NCI-H2227 (cell line): ENCODE data around the gene ARSJ.

Source experiments
- DNase-seq: peaks from one replicate; lab custom pipeline; 2025; ENCODE audit not compliant: unreplicated experiment; lab: John Stamatoyannopoulos, UW

The ARSJ gene

DNA sequence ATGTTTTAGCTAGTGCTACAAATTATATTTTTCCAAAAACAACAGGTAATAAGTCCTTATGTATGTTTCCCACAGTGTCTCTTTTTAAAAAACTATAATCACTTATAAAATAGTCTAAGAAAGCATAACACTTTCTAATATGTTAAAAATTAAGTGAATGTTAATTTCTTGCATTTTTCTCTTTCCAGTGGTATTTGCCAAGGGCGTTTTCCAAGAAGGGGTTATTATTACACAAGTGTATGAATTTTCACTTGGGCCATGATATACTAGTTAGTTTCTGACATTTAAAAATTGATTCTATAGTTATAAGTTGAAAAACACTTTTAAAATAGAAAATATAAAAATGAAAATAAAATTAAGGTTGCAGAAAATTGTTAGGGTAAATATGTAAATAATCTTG, 74.6 kb downstream of the ARSJ start:
- no peak for DNase-seq

DNA sequence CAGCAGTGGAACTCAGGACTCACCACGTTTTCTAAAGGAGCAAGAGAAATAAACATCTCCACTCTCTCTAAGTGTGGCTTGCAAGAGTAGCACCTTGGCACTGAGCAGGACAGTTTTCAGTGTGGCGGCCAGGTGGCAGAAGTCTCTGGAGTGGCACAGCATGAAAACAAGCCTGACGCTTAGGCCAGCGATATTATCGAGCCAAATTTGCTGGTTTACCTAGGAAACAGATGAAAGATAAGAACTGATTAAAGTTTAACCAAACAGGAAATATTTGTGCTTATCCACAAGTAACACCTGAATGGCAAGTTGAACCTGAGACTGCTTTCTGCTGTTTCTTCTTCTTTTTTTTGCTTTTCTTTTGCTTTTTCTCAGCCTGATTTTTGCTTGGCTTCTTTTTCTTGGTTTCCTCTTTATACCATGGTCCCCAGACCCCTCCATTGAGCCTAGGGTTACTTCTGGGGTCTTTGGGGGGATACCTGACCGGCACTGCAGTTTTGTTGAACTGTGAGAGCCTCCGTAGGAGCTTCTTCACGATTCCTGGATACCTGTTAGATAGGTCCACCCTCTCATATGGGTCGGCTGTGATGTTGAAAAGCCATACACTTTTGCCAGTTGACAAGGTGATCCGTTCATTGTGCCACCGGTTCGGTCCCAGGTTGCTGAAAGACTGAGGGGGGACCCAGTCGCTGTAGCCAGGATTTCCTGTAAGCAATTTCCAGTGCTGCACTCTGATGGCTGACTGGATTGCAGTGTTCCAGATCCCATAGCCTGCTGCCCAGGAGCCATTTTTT, 77.3 kb downstream of the ARSJ start:
- DNase-seq, result no peak

DNA sequence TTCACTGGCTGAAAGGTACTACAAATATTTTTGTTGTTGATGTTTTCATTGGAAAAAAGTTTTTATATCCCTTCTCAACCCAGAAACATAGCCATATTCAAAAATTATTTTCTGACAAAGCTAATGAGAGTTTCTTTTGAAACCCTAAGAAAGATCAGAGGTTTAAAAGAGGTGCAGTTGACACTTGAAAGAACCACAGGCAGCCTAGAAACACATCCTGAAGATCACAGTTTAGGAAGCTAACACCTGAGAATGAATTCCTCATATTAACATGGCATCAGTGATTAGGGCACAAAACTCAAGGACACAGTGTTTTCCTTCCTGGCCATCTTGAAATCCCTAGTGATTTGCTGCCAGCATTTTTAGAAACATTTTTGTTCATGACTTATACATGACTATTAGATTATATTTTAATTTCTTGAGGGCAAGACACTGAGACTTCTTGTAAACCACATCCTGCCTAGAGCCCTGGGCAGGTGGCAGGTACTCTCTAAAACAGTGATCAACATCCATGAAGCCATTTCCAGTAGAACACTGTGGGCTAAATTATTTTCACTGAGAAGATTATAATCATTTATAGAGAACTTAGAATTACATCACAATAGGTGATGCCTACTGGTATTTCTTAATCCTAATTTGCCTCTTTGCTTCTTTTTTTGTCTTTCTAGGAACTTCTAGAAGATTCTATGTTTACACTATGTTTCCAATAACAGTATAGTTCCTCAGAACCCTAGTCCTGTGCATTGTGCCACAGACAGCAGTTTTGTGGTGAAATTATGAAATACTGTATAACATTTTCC, 80.0 kb downstream of the ARSJ start:
- DNase-seq, result no peak

GRCh38 chr4:113893546-113893945, 85.9 kb downstream of the ARSJ start:
- DNase-seq, result no peak

GRCh38 chr4:113888006-113888405, 91.4 kb downstream of the ARSJ start:
- no peak for DNase-seq

- DNase-seq, result no peak
Measured at GRCh38 chr4:113885291-113885690, 94.2 kb downstream of the ARSJ start.

DNA sequence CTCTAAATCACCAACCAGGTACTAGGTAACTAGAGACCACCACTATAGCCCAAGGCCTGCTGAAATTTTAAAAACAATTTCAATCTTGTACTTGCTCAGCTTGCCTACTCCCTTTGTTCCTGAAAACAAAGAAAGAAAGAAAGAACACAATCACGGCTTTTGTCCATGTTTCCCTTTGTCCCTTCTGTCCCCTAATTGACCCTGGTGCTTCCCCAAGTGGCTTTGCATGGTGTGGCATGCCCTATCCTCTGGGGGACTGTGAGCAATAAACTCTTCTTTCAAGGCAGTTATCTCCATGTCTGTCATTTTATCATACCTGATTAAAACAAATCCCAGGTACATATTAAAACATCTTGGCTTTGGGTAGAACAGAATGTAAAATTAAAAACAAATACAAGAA, 94.8 kb downstream of the ARSJ start:
- no peak for DNase-seq

- DNase-seq, result no peak
Measured at GRCh38 chr4:113882668-113883067, 96.8 kb downstream of the ARSJ start.

DNA sequence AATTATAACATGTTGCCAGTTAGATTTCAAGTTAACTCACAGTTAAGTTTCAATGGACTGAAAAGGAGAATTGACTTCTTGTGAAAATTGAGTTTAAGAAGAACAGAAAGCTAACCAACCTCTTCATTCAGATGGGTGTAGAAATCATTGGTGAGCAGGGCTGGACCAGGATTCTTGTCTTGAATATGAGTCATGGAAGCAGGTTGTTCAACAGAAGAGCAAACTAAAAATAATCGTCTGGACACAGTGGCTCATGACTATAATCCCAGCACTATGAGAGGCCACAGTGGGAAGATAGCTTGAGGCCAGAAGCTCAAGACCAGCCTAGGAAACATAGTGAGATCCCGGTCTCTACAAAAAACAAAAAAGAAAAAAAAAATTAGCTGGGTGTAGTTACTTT, 98.2 kb downstream of the ARSJ start:
- DNase-seq, result no peak

DNA sequence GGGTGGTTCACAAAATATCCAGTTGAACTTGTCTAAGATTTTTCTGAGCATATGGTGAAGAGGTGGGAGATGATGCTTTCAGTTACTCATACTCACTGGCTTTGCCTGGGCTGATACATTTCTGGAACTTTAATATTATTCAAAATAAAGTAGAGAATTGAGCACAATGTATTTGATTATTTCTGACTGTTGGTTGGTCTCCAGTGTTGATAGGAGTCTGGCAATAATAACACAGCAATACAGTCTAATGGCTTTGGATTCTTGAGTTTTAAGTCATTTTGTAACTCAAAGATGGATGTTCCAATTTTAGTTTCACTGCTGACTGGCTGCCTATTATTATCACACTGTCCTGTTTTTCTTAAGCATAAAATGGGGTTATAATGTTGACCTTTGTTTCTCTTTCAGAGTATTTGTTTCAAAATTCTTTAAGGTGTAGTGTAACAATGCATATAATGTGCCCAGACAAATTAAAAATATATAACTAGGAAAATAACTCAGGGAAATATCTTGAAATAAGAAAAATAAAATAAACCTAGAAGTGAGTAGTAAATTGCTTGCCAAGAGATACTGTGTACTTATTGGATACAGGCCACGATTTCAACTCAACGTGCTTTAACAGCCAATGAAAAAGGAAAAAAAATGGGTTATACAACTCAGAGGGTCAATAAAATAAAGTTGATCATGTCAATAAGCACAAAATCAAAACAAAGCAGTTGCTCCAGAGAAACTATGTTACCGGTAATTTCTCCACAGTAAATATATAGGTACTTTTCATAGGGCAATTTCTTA, 99.0 kb downstream of the ARSJ start:
- no peak for DNase-seq

GRCh38 chr4:113878668-113879067, 100.8 kb downstream of the ARSJ start:
- DNase-seq, result peak; percentile 11

DNA sequence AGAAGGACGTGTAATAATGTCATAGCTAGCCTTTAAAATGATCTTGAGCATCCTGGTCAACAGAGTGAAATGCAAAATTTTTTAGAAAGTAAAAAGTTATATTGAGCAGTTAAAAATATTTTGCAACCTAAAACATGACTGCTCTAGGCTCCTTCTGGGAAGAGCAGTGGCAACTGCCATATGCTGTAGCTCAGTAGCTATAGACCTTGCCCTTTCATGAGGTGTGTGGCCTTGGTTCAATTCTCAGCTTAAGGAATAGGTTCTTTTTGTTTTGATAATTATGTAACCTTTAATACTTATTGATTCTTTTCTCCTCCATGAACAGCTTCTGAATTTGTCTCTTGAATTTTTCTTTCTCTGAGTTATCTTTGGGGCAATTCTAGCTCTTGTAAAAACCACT, 105.0 kb downstream of the ARSJ start:
- no peak for DNase-seq

GRCh38 chr4:113873508-113873907, 105.9 kb downstream of the ARSJ start:
- no peak for DNase-seq

DNA sequence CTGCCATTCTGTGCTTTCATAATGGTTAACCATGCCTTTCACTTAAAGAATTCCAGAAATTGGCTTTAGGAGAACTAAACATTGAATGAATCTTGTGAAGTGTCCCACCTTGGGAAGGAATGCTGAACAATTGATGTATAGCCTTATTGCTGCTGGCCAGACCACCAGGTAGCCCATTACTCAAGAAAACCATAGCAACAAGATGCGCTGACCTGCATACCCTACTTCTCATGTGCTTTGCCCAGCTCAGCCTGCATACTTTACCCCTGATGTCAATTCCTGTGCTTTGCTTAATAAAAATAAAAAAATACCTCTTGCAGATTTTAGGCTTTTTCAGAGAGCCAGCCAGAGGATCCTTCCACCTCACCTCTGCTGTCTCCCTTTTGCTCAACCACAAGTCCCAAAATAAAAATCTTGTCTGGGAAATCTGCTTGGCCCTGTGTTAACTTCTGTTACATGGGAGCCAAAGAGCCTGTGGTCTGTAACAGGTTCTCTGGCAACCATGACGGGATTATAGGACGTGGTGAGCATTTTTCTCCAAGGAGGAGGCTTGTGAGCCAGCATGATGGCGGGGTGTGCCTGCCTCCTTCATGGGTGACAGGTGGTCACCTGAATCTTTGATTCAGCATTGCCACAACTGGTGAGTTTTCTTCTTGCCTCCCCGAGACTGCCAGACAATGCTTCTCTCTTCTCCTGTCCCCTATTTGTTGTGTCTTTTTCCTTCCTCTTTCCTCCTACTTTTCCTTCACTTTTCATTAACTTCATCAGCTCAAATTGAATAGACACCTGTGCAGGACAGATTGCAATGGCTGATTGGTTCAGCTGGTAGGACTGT, 106.8 kb downstream of the ARSJ start:
- no peak for DNase-seq

DNA sequence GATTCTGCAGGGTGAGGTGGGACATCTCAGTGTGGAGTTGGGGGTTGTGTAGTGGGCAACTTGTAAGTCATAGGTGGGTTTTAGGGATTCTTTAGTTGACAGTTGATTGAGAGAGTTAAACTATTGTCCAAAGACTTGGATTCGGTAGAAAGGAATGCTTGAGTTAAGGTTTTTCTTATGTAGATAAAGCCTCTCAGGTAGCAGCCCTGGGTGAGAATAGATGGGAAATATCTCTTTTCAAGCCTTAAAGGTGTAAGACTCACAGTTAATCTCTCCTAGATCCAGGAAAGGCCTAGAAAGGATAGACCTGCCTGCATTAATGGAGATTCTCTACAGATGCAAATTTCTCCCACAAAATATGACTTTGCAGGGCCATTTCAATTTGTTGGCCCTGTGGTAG, 108.4 kb downstream of the ARSJ start:
- DNase-seq, result no peak

DNA sequence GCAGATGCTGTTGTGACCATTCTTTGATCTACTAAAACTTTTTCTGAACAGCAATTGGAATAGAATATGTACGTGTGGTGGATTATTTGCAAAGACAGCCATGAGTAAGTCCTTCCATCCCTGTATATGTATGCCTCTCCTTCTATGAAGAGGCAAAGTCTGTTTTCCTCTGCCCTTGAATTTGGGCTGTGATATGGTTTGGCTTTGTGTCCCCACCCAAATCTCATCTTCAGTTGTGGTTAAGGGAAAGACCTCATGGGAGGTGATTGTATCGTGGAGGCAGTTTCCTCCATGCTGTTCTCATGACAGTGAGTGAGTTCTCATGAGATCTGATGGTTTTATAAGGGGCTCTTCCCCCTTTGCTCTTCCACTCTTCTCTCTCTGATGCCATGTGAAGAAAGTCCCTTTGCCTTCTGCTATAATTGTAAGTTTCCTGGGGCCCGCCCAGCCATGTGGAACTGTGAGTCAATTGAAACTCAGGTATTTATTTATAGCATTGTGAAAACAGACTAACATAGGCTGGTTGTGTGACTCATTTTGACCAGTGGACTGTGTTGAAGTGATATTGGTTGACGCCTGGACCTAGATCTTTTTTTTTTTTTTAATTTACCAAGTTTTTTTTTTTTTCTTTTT, 109.6 kb downstream of the ARSJ start:
- no peak for DNase-seq

GRCh38 chr4:113866611-113867010, 112.8 kb downstream of the ARSJ start:
- no peak for DNase-seq

DNA sequence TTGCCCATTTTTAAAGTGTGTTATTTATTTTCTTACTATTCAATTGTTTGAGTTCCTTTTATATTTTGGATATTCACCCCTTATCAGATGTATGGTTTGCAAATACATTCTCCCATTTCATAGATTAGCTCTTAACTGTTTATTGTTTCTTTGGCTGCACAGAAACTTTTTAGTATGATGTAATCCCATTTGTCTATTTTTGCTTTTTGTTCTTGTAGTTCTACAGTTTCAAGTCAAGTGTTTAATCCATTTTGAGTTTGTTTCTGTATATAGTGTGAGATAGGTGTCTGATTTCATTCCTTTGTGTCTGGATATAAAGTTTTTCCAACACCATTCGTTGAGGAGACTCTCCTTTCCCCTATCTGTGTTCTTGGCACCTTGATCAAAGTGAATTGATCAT, 120.5 kb downstream of the ARSJ start:
- DNase-seq, result no peak

- no peak for DNase-seq
Measured at GRCh38 chr4:113851816-113852215, 127.6 kb downstream of the ARSJ start.
